A673 (cell line): ENCODE data around the gene UBE3C. TPM values are rescaled to one million over a fixed set of nuclear protein-coding genes. Genes with fewer than 3 reads are reported as not detected.
"Not testable (repeated sequence)": the region's sequence is repeated elsewhere in the genome, so short reads cannot be mapped to it uniquely, and the experiment has no call there.

Source experiments
- BruUV-seq: library from RNA; stranded (reverse); fragments of 400-500 nt; replicated peaks from 2 replicates; lab custom pipeline; 2021; lab: Mats Ljungman, UMichigan
- CTCF ChIA-PET: fragments of 300-600 bp; sonication (Branson Sonifier 250); formaldehyde crosslinking; loops from one replicate; lab custom pipeline; 2022; ENCODE audit warnings: antibody characterized with exemption; lab: Charles Lee
- POLR2A ChIA-PET: fragments of 300-600 bp; sonication (Branson Sonifier 250); formaldehyde crosslinking; loops from one replicate; lab custom pipeline; 2022; ENCODE audit warnings: antibody characterized with exemption; ENCODE audit not compliant: low non-redundant PET; lab: Charles Lee
- DNase-seq: peaks from one replicate; pipeline ENCODE4 v3.0.0-alpha.2; 2015; ENCODE audit warnings: low spot score
- H3K27ac ChIP-seq: fragments of 200-600 bp; sonication (generic); 2 replicates; pipeline ENCODE4 v1.5.1; 2016; ENCODE audit warnings: mixed run types, low read depth, mild to moderate bottlenecking, mixed read lengths, antibody characterized with exemption, low read length; ENCODE audit not compliant: poor library complexity, severe bottlenecking
- H3K27me3 ChIP-seq: fragments of 200-600 bp; sonication (generic); replicated peaks from 2 replicates; pipeline ENCODE4 v1.6.1; 2017; ENCODE audit warnings: mixed run types, low read depth, mild to moderate bottlenecking, mixed read lengths, antibody characterized with exemption, low read length; ENCODE audit not compliant: insufficient read depth, poor library complexity
- H3K36me3 ChIP-seq: fragments of 200-600 bp; sonication (generic); 2 replicates; pipeline ENCODE4 v1.6.1; 2016; ENCODE audit warnings: mixed run types, mild to moderate bottlenecking, mixed read lengths, antibody characterized with exemption, low read length; ENCODE audit not compliant: insufficient read depth, poor library complexity, severe bottlenecking
- H3K4me1 ChIP-seq: fragments of 200-600 bp; sonication (generic); 2 replicates; pipeline ENCODE4 v1.6.1; 2017; ENCODE audit warnings: mixed run types, mild to moderate bottlenecking, mixed read lengths, antibody characterized with exemption, low read length; ENCODE audit not compliant: insufficient read depth, poor library complexity, severe bottlenecking
- H3K4me3 ChIP-seq: fragments of 200-600 bp; sonication (generic); 2 replicates; pipeline ENCODE4 v1.5.1; 2016; ENCODE audit warnings: low read depth, mixed run types, mild to moderate bottlenecking, mixed read lengths, low read length; ENCODE audit not compliant: poor library complexity, severe bottlenecking
- H3K9me3 ChIP-seq: fragments of 200-600 bp; sonication (generic); 2 replicates; pipeline ENCODE4 v1.6.1; 2016; ENCODE audit warnings: mixed run types, low read depth, mild to moderate bottlenecking, mixed read lengths, antibody characterized with exemption, low read length; ENCODE audit not compliant: poor library complexity, severe bottlenecking
- EZH2 ChIP-seq: fragments of 200-600 bp; sonication (generic); IDR thresholded peaks from 2 replicates; pipeline ENCODE4 v1.6.1; 2017; ENCODE audit warnings: borderline replicate concordance, low read depth, mild to moderate bottlenecking, mixed read lengths, antibody characterized with exemption, low read length; ENCODE audit not compliant: poor library complexity, severe bottlenecking
- intact Hi-C: fragments of 100-400 bp; cut with micrococcal nuclease; formaldehyde crosslinking; loops from one replicate; pipeline ENCODE4 v1.10.0; 2022; ENCODE audit not compliant: unreplicated experiment
- total RNA-seq: library from RNA; stranded (reverse); gene quantifications from 2 replicates; pipeline ENCODE4 v1.2.3, GENCODE V29; 2021
- TF ChIP-seq, protein P1 (sequence below): fragments of 300-800, 200-600 bp; sonication (generic); conservative IDR thresholded peaks from 2 replicates; pipeline ENCODE4 v1.5.1; 2017; ENCODE audit warnings: low read depth, mild to moderate bottlenecking, antibody characterized with exemption, low read length, moderate library complexity, mixed read lengths

UBE3C gene
- total RNA-seq, 1 experiment from 2014 or later, result 77.9 TPM

DNA sequence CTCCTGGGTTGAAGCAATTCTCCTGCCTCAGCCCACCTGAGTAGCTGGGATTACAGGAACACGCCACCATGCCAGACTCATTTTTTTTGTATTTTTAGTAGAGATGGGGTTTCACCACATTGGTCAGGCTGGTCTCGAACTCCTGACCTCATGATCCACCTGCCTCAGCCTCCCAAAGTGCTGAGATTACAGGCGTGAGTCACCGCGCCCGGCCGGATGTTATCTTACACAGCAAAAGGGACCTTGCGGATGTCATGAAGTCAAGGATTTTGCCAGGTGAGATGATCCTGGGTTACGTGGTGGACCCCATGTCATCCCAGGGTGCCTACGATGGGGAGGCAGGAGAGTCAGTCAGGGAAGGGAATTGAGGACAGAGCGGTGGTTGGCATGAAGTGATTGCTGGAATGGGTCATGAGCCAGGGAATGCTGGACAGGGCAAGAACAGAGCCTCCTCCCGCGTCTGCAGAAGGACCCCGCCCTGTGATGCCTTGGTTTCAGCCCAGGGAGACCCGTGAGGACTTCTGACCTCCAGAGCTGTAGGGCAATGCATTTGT lies 8.7 kb upstream of the UBE3C start:
- no peak overlapping the region for H3K27ac ChIP-seq
- TF ChIP-seq, protein P1, sequence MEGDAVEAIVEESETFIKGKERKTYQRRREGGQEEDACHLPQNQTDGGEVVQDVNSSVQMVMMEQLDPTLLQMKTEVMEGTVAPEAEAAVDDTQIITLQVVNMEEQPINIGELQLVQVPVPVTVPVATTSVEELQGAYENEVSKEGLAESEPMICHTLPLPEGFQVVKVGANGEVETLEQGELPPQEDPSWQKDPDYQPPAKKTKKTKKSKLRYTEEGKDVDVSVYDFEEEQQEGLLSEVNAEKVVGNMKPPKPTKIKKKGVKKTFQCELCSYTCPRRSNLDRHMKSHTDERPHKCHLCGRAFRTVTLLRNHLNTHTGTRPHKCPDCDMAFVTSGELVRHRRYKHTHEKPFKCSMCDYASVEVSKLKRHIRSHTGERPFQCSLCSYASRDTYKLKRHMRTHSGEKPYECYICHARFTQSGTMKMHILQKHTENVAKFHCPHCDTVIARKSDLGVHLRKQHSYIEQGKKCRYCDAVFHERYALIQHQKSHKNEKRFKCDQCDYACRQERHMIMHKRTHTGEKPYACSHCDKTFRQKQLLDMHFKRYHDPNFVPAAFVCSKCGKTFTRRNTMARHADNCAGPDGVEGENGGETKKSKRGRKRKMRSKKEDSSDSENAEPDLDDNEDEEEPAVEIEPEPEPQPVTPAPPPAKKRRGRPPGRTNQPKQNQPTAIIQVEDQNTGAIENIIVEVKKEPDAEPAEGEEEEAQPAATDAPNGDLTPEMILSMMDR, result no peak
- TF ChIP-seq EZH2, result no peak
- H3K4me3 ChIP-seq, result no peak overlapping the region
- DNase-seq, result no peak
- CTCF ChIA-PET, result no interaction called here
- intact Hi-C loops, result no loop called here
- no peaks in the 10 kb centered on the region for H3K4me1 ChIP-seq
- no peaks in the 10 kb centered on the region for H3K27me3 ChIP-seq
- BruUV-seq, result no TSS peak
- no peaks in the 10 kb centered on the region for H3K9me3 ChIP-seq
- H3K36me3 ChIP-seq, result no peaks in the 10 kb centered on the region
- POLR2A ChIA-PET, result no interaction called here

DNA sequence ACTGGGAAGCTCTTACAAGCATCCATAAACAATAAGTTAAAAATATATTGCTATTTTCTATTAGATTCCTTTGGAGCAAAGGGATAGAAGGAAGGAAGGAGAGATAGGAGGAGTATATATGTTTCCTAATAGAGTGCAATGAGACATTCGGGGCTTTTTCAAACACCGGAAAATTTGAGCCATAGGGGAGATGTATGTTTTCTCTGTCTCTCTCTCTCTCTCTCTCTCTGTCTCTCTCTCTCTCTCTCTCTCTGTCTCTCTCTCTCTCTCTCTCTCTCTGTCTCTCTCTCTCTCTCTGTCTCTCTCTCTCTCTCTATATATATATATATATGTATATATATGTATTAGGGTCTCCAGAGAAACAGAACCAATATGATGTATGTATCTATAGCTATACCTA lies 7.9 kb upstream of the UBE3C start:
- H3K27ac ChIP-seq, H3K27me3 ChIP-seq, CTCF ChIA-PET, intact Hi-C loops, H3K36me3 ChIP-seq, POLR2A ChIA-PET, H3K9me3 ChIP-seq, DNase-seq, H3K4me1 ChIP-seq, BruUV-seq, H3K4me3 ChIP-seq: not testable (repeated sequence)

DNA sequence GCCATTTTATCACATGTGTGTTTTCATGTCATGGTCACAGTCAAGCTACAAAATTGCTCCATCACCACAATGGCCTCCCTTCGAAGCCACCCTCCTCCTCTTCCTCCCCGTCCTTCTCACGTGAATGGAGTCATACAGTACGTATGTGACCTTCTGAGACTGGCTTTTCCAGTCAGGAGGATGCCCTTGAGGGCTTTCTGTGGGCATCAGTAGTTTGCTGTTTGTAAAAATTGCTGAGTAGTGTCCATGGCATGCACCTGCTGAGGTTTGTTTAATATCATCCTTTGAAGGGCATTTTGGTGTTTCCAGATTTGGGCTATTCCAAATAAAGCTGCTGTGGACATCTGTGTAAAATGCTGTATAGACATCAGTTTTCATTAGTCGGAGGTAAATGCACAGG lies 5.9 kb upstream of the UBE3C start:
- Histone ChIP-seq H3K27ac (no peak overlapping the region), H3K27me3 (no peaks in the 10 kb centered on the region), H3K9me3 (no peaks in the 10 kb centered on the region), H3K36me3 (no peaks in the 10 kb centered on the region), H3K4me1 (no peaks in the 10 kb centered on the region), H3K4me3 (no peak overlapping the region)
- DNase-seq, result no peak
- no TSS peak for BruUV-seq
- ChIA-PET POLR2A (no interaction called here), CTCF (no interaction called here)
- intact Hi-C loops, result no loop called here
- TF ChIP-seq EZH2, result no peak
- TF ChIP-seq, protein P1, result no peak

DNA sequence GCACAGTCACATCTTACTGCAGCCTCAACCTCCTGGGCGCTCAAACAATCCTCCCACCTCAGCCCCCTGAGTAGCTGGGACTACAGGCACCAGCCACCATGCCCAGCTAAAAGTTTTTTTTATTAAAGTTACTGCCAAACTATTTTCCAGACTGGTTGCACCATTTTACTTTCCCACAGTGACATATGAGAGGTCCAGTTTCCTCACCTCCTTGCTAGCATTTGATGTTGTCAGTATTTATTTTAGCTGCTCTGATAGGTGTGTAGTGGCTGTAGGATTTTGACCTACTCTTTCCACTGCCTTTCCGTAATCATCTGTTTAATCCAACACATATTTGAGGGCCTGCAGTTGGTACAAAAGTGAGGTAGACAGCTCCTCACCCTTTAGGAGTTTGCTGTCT lies 5.4 kb upstream of the UBE3C start:
- POLR2A ChIA-PET, result no interaction called here
- Histone ChIP-seq H3K27me3 (no peaks in the 10 kb centered on the region), H3K36me3 (no peaks in the 10 kb centered on the region), H3K27ac (no peak overlapping the region), H3K4me1 (no peaks in the 10 kb centered on the region), H3K9me3 (no peaks in the 10 kb centered on the region), H3K4me3 (no peak overlapping the region)
- no TSS peak for BruUV-seq
- intact Hi-C loops, result no loop called here
- TF ChIP-seq EZH2, result no peak
- TF ChIP-seq, protein P1, result no peak
- CTCF ChIA-PET, result no interaction called here
- DNase-seq, result no peak
